NCI-H82 treated with DMSO at 0.1 percent for 48 hours (cell line): ENCODE data around the gene DNAH14.
"Not testable (repeated sequence)": the region's sequence is repeated elsewhere in the genome, so short reads cannot be mapped to it uniquely, and the experiment has no call there.

Experiments
- DNase-seq: peaks from one replicate; lab custom pipeline; 2025; ENCODE audit not compliant: unreplicated experiment; lab: John Stamatoyannopoulos, UW

DNAH14 gene

GRCh38 chr1:224920930-224921329 is 8.5 kb upstream of the DNAH14 start:
- no peak for DNase-seq

GRCh38 chr1:224921354-224921753 is 8.1 kb upstream of the DNAH14 start:
- no peak for DNase-seq

GRCh38 chr1:224922404-224923164 is 6.9 kb upstream of the DNAH14 start:
- DNase-seq: peak; percentile 30

GRCh38 chr1:224923726-224924125 is 5.7 kb upstream of the DNAH14 start:
- DNase-seq: no peak

- not testable (repeated sequence) for DNase-seq
These were observed 1.8 kb upstream of the DNAH14 start for GRCh38 chr1:224927631-224928030.

GRCh38 chr1:224928906-224929305 is 569 bp upstream of the DNAH14 start:
- DNase-seq: no peak

- no peak for DNase-seq
These were observed 2.1 kb downstream of the DNAH14 start for GRCh38 chr1:224931605-224932004.

- no peak for DNase-seq
These were observed 3.3 kb downstream of the DNAH14 start for GRCh38 chr1:224932607-224933249.

GRCh38 chr1:224933584-224933983 is 4.1 kb downstream of the DNAH14 start:
- DNase-seq: no peak

- DNase-seq: no peak
These were observed 9.2 kb downstream of the DNAH14 start for GRCh38 chr1:224938652-224939051.

GRCh38 chr1:224939844-224940425 is 10.5 kb downstream of the DNAH14 start:
- no peak for DNase-seq

GRCh38 chr1:224940735-224941134 is 11.3 kb downstream of the DNAH14 start:
- not testable (repeated sequence) for DNase-seq

- not testable (repeated sequence) for DNase-seq
These were observed 16.3 kb downstream of the DNAH14 start for GRCh38 chr1:224945651-224946348.

- DNase-seq: not testable (repeated sequence)
These were observed 16.8 kb downstream of the DNAH14 start for GRCh38 chr1:224946349-224946691.

GRCh38 chr1:224957696-224958095 is 28.2 kb downstream of the DNAH14 start:
- DNase-seq: no peak

- no peak for DNase-seq
These were observed 29.0 kb downstream of the DNAH14 start for GRCh38 chr1:224958490-224958889.

GRCh38 chr1:224959115-224959514 is 29.6 kb downstream of the DNAH14 start:
- DNase-seq: no peak

GRCh38 chr1:224959656-224960055 is 30.2 kb downstream of the DNAH14 start:
- DNase-seq: no peak

- DNase-seq: no peak
These were observed 50.7 kb downstream of the DNAH14 start for GRCh38 chr1:224980181-224980580.

GRCh38 chr1:224981922-224982354 is 52.5 kb downstream of the DNAH14 start:
- DNase-seq: not testable (repeated sequence)

- no peak for DNase-seq
These were observed 58.6 kb downstream of the DNAH14 start for GRCh38 chr1:224988042-224988441.

- DNase-seq: no peak
These were observed 60.1 kb downstream of the DNAH14 start for GRCh38 chr1:224989615-224990014.
